H1 (cell line): ENCODE results near the gene CTDP1. TPM values are rescaled to one million over a fixed set of nuclear protein-coding genes. Genes with fewer than 3 reads are reported as not detected.

Experiments
- CTCF ChIA-PET: fragments of 300-600 bp; sonication (Branson Sonifier 250); formaldehyde crosslinking; loops from one replicate; lab custom pipeline; 2021; ENCODE audit not compliant: partially characterized antibody; lab: Charles Lee
- POLR2A ChIA-PET: fragments of 300-600 bp; sonication (Branson Sonifier 250); formaldehyde crosslinking; loops from one replicate; lab custom pipeline; 2021; ENCODE audit warnings: inconsistent platforms; ENCODE audit not compliant: partially characterized antibody; lab: Charles Lee
- DNase-seq, 2 experiments: peaks; one replicate each; pipeline versions ENCODE4 v3.0.0 to v3.0.0-alpha.2; 2010 to 2022; ENCODE audit warnings: low spot score in 2 of 2, low read depth in 1 of 2, mixed read lengths in 1 of 2
- FAIRE-seq: peaks from 2 replicates; lab custom pipeline; 2011; peaks lifted over from hg19 to GRCh38; lab: Jason Lieb, UNC
- H2AFZ ChIP-seq: 2 replicates; pipeline ENCODE4 v1.8.1; 2012; ENCODE audit warnings: low read length, inconsistent platforms
- H2AK5ac ChIP-seq: 2 replicates; pipeline ENCODE4 v1.6.1; 2013; ENCODE audit warnings: low read depth, low read length
- H2BK120ac ChIP-seq: replicated peaks from 2 replicates; pipeline ENCODE3; 2013; ENCODE audit warnings: low read depth, low read length, inconsistent platforms
- H2BK12ac ChIP-seq: 2 replicates; pipeline ENCODE4 v1.6.1; 2013; ENCODE audit warnings: low read depth, low read length
- H2BK15ac ChIP-seq: 2 replicates; pipeline ENCODE4 v1.6.1; 2013; ENCODE audit warnings: low read length
- H2BK20ac ChIP-seq: 2 replicates; pipeline ENCODE4 v1.6.1; 2013; ENCODE audit warnings: low read length
- H2BK5ac ChIP-seq: 2 replicates; pipeline ENCODE4 v1.6.1; 2013; ENCODE audit warnings: low read depth, low read length
- H3K14ac ChIP-seq: 2 replicates; pipeline ENCODE4 v1.6.1; 2013; ENCODE audit warnings: inconsistent platforms; ENCODE audit not compliant: insufficient read length
- H3K18ac ChIP-seq: 2 replicates; pipeline ENCODE4 v1.6.1; 2013; ENCODE audit warnings: low read length; ENCODE audit errors: extremely low read depth
- H3K23ac ChIP-seq: 2 replicates; pipeline ENCODE4 v1.6.1; 2013; ENCODE audit warnings: inconsistent platforms; ENCODE audit not compliant: insufficient read length
- H3K23me2 ChIP-seq: 2 replicates; pipeline ENCODE4 v1.6.1; 2013; ENCODE audit warnings: low read depth, low read length
- H3K27ac ChIP-seq: 2 replicates; pipeline ENCODE4 v1.6.1; 2011; ENCODE audit warnings: low read depth, low read length, inconsistent platforms
- H3K27me3 ChIP-seq, 4 experiments: replicated peaks in 1 of 4; 1 replicate in 1 of 4; 2 replicates in 3 of 4; pipeline versions ENCODE4 v1.6.1 to v1.8.1; 2011 to 2013; ENCODE audit warnings: low read length in 3 of 4, mild to moderate bottlenecking in 3 of 4, inconsistent platforms in 2 of 4, mixed read lengths in 2 of 4, moderate library complexity in 1 of 4; ENCODE audit not compliant: control insufficient read depth in 3 of 4, insufficient read depth in 3 of 4; ENCODE audit errors: extremely low read depth in 1 of 4
- H3K36me3 ChIP-seq, 4 experiments: 2 replicates each; pipeline versions ENCODE4 v1.6.1 to v1.8.1; 2011 to 2013; ENCODE audit warnings: mild to moderate bottlenecking in 4 of 4, low read length in 3 of 4, moderate library complexity in 2 of 4, control low read depth in 1 of 4, inconsistent platforms in 1 of 4; ENCODE audit not compliant: insufficient read depth in 4 of 4, control insufficient read depth in 2 of 4
- H3K4ac ChIP-seq: replicated peaks from 2 replicates; pipeline ENCODE3; 2013; ENCODE audit warnings: low read length, low read depth, mixed read lengths, inconsistent platforms; ENCODE audit not compliant: insufficient read length
- H3K4me1 ChIP-seq, 4 experiments: replicated peaks in 1 of 4; 1 replicate in 1 of 4; 2 replicates in 3 of 4; pipeline versions ENCODE4 v1.6.1 to v1.8.1; 2011 to 2013; ENCODE audit warnings: low read length in 3 of 4, inconsistent platforms in 2 of 4, mixed read lengths in 1 of 4; ENCODE audit not compliant: insufficient read depth in 4 of 4, control insufficient read depth in 3 of 4
- H3K4me2 ChIP-seq, 2 experiments: 2 replicates each; pipeline versions ENCODE4 v1.6.1 to v1.8.1; 2011 to 2013; ENCODE audit warnings: low read depth in 2 of 2, low read length in 2 of 2, control low read depth in 1 of 2, inconsistent platforms in 1 of 2, mild to moderate bottlenecking in 1 of 2; ENCODE audit not compliant: insufficient read depth in 1 of 2
- H3K4me3 ChIP-seq, 4 experiments: fragments of 200-600, 300-600 bp in 1 of 4; sonication (generic), shearing (Covaris generic), sonication (Bioruptor Twin) in 1 of 4; 2 replicates each; pipeline versions ENCODE4 v1.5.1 to v1.8.1; 2011 to 2016; ENCODE audit warnings: low read length in 4 of 4, low read depth in 3 of 4, control low read depth in 2 of 4, inconsistent platforms in 2 of 4, mild to moderate bottlenecking in 2 of 4, mixed read lengths in 1 of 4, moderate library complexity in 1 of 4; ENCODE audit not compliant: insufficient read depth in 2 of 4; ENCODE audit errors: extremely low read depth in 1 of 4
- H3K56ac ChIP-seq: replicated peaks from 2 replicates; pipeline ENCODE3; 2013; ENCODE audit warnings: low read depth, mild to moderate bottlenecking, mixed read lengths, low read length, inconsistent platforms; ENCODE audit not compliant: insufficient read length
- H3K79me1 ChIP-seq: 2 replicates; pipeline ENCODE4 v1.6.1; 2013; ENCODE audit warnings: low read depth, low read length, control low read depth
- H3K79me2 ChIP-seq, 2 experiments: 2 replicates each; pipeline versions ENCODE4 v1.6.1 to v1.8.1; 2012 to 2013; ENCODE audit warnings: low read length in 2 of 2, mild to moderate bottlenecking in 2 of 2, inconsistent platforms in 1 of 2; ENCODE audit not compliant: insufficient read depth in 2 of 2, control insufficient read depth in 1 of 2
- H3K9ac ChIP-seq, 4 experiments: replicated peaks in 1 of 4; 1 replicate in 1 of 4; 2 replicates in 3 of 4; pipeline versions ENCODE4 v1.6.1 to v1.8.1; 2011 to 2013; ENCODE audit warnings: low read depth in 3 of 4, low read length in 3 of 4, control low read depth in 2 of 4, mild to moderate bottlenecking in 2 of 4, moderate library complexity in 2 of 4, inconsistent platforms in 1 of 4; ENCODE audit errors: extremely low read depth in 1 of 4
- H3K9me3 ChIP-seq, 2 experiments: 2 replicates each; pipeline versions ENCODE4 v1.6.1 to v1.8.1; 2012 to 2013; ENCODE audit warnings: mild to moderate bottlenecking in 2 of 2, moderate library complexity in 2 of 2, control low read depth in 1 of 2, inconsistent platforms in 1 of 2, low read depth in 1 of 2, low read length in 1 of 2, mixed read lengths in 1 of 2; ENCODE audit not compliant: insufficient read depth in 2 of 2
- H4K20me1 ChIP-seq, 2 experiments: replicated peaks in 1 of 2; 2 replicates each; pipeline versions ENCODE3 to v1.8.1; 2011 to 2013; ENCODE audit warnings: inconsistent platforms in 2 of 2, low read length in 2 of 2, mild to moderate bottlenecking in 1 of 2; ENCODE audit not compliant: insufficient read depth in 2 of 2, control insufficient read depth in 1 of 2
- H4K5ac ChIP-seq: 2 replicates; pipeline ENCODE4 v1.6.1; 2013; ENCODE audit warnings: low read length, low read depth, mixed read lengths, inconsistent platforms; ENCODE audit not compliant: insufficient read length
- H4K8ac ChIP-seq: 2 replicates; pipeline ENCODE4 v1.8.0; 2013; ENCODE audit warnings: mild to moderate bottlenecking, moderate library complexity, low read length, inconsistent platforms; ENCODE audit not compliant: insufficient read depth; ENCODE audit errors: extremely low read depth
- H4K91ac ChIP-seq: replicated peaks from 2 replicates; pipeline ENCODE3; 2013; ENCODE audit warnings: low read length, mixed read lengths, inconsistent platforms; ENCODE audit not compliant: insufficient read length
- KDM1A ChIP-seq: fragments of 200-600, 300-600 bp; sonication (generic); IDR thresholded peaks from 2 replicates; pipeline ENCODE4 v1.7.1; 2016; ENCODE audit warnings: mild to moderate bottlenecking, low read length, borderline replicate concordance
- SAP30 ChIP-seq: fragments of 300-600 bp; sonication (generic); IDR thresholded peaks from 2 replicates; pipeline ENCODE4 v1.7.1; 2012; ENCODE audit warnings: low read length, moderate library complexity, mild to moderate bottlenecking, inconsistent platforms; ENCODE audit not compliant: insufficient read depth, insufficient replicate concordance
- WGBS, 2 experiments: shearing (Covaris generic) in 1 of 2; methylation state at CpG; one replicate each; pipeline versions ENCODE4 v1.1.6 to v1.1.7; 2013 to 2015; ENCODE audit warnings: low lambda C conversion rate in 2 of 2, mixed read lengths in 2 of 2, inconsistent platforms in 1 of 2, low coverage in 1 of 2, missing lambda C conversion rate in 1 of 2; ENCODE audit not compliant: insufficient replicate concordance in 2 of 2, insufficient coverage in 1 of 2, insufficient read length in 1 of 2; ENCODE audit errors: extremely low coverage in 1 of 2, missing lambda C conversion rate in 1 of 2; 5-methylcytosine and 5-hydroxymethylcytosine counted together
- polyA plus RNA-seq, 7 experiments: library from polyadenylated mRNA; depleted of rRNA in 3 of 7; stranded (reverse) in 5 of 7; unstranded in 2 of 7; fragments of >200 nt in 5 of 7; fragments of 200-250 nt in 2 of 7; gene quantifications; 1 replicate in 5 of 7; 2 replicates in 1 of 7; 4 replicates in 1 of 7; pipeline versions ENCODE4 v1.2.1 to v1.2.3, GENCODE V29; 2011 to 2013; ENCODE audit warnings: missing spikeins in 2 of 7, mixed read lengths in 2 of 7
- total RNA-seq: library from RNA; stranded (reverse); fragmentation: NEBNext Ultra II Directional; extraction: Animal tissue kit (Norgen Biotek cat#: 25700); gene quantifications from 2 replicates; pipeline ENCODE4 v1.2.1, GENCODE V29; 2021

CTDP1 gene
- total and polyA plus RNA-seq, 2 of the 8 experiments (the other 6 are each of a cell fraction or from before 2014, with no cell fraction given): 16.6 to 37.0 TPM

GRCh38 chr18:79631761-79632446 is 47.7 kb upstream of the CTDP1 start:
- Histone ChIP-seq H3K27ac (no peak overlapping the region), H3K9me3 (peaks cover 0 to 6% of the 10 kb centered on the region in 2 experiments; a peak in 2 of 4 replicates), H3K36me3 (no peaks in the 10 kb centered on the region), H2BK5ac (no peak overlapping the region), H3K27me3 (peaks cover 0 to under 1% (median 0%) of the 10 kb centered on the region in 4 experiments; a peak in 2 of 7 replicates), H3K23ac (no peak overlapping the region), H3K4me2 (no peak overlapping the region), H3K9ac (no peak overlapping the region), H2AFZ (no peak overlapping the region), H4K8ac (no peak overlapping the region), H4K91ac (no peak overlapping the region), H4K20me1 (peaks cover 0 to 2% of the 10 kb centered on the region in 2 experiments), H2AK5ac (no peak overlapping the region), H3K79me2 (no peaks in the 10 kb centered on the region), H3K4ac (no peak overlapping the region), H2BK12ac (no peak overlapping the region), H3K23me2 (peaks cover 10% of the 10 kb centered on the region; the same call in 1 of the 2 replicates), H3K79me1 (no peaks in the 10 kb centered on the region), H3K56ac (no peak overlapping the region), H3K4me3 (no peak overlapping the region), H3K14ac (no peak overlapping the region), H2BK20ac (no peak overlapping the region), H3K18ac (no peak overlapping the region), H3K4me1 (no peaks in the 10 kb centered on the region), H4K5ac (no peak overlapping the region), H2BK15ac (no peak overlapping the region), H2BK120ac (no peak overlapping the region)
- FAIRE-seq (no peak), DNase-seq (no peak)
- ChIA-PET CTCF (no interaction called here), POLR2A (no interaction called here)
- no peak for TF ChIP-seq SAP30
- no peak for TF ChIP-seq KDM1A
- 92% methylated on average over 12 of the region's 12 CpGs; no CpG with 5 or more reads in 1 of the 2 experiments for WGBS, 2 experiments
